Activated CD4-positive, alpha-beta T cell treated with anti-CD3 and anti-CD28 coated beads, Interleukin-2, amount 50 U/mL, for 48 hours (primary cell): ENCODE measurements around the gene ADRB1.

ENCODE experiments used
- DNase-seq, 2 experiments: peaks; one replicate each; pipeline ENCODE4 v3.0.0-alpha.2; 2020

Gene ADRB1

GRCh38 chr10:114026189-114027040 lies 17.3 kb upstream of the ADRB1 start:
- DNase-seq: no peak

GRCh38 chr10:114027041-114027394 lies 16.6 kb upstream of the ADRB1 start:
- DNase-seq: no peak

DNA sequence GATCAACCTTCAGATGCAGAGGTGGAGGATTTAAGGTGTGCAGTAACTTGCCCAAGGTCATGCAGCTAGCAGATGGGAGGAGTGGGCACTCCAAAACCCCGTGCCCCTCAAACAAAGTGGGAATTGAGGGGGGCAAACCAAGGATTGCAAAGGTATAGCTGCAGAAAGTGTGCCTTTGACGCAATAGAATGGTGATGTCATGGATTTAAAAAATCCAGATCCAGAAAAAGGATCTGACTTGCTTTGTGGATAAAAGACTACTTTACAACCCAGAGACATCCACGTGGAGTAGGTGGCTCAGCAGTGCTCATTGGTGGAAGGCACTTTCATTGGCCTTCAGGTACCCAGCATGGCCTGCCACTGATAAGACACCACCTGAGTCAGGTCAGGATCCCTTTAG lies 15.7 kb upstream of the ADRB1 start:
- DNase-seq: no peak

GRCh38 chr10:114028425-114028824 lies 15.2 kb upstream of the ADRB1 start:
- no peak for DNase-seq

DNA sequence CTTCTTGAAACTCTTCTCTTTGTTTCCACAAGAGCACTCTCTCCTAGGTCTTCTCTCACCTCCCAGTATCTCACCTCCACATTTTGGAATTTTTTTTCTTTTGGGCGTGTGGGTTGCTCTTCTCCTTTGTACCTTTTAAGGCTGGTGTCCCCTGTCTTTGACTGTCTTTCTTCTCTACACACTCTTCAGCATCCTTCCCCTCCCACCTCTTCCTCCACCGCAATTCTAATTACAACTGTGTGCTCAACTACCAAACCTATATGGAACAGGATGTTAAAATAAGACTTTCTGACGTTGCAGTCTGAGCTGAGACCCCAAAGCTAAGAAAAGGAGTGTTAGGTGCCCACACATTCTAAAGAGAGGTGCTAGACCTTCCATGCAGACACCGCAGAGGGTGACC lies 14.0 kb upstream of the ADRB1 start:
- DNase-seq: no peak

- DNase-seq: no peak
These were observed 13.5 kb upstream of the ADRB1 start for GRCh38 chr10:114030140-114030539.

DNA sequence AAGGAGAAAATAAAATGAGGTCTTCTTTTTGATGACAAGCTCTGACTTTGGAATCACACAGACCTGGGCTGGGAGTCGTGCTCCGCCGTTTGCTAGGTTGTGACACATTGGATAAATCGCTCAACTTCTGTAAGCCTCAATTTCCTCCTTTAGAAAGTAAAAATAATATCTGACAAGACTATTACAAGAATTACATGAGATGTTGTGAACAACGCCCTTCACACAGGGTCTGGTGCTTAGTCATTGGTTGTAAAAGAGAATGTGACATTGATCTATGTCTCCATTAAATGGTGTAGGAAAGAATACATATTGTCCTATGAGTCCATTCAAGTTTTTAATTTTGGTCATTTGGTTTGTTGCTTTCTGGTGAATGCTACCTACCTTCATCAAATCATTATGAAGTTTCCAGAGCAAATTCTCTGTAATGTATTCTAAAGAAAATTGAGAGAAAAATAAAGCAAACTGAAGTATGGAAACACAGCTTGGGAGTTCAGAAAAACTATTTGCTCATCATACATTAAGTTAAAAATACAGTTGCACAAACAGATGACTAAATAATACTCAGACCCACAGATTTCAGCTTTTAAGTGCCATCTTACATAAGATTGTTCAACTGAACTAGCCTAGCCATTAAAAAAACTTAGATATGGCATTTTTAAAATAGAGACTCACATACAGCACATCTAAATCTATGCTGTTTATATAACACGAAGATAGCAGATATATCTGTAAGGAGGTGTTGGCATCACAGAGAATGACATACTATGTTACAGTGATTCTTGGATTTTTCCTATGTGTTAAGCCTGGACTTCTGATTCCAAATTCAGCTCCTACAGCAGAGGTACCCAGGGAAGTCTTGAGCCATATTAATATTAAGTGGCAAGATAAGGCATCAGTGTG lies 12.3 kb upstream of the ADRB1 start:
- DNase-seq: no peak

- DNase-seq: no peak
These were observed 10.1 kb upstream of the ADRB1 start for GRCh38 chr10:114033566-114033965.

GRCh38 chr10:114034923-114035645 lies 8.6 kb upstream of the ADRB1 start:
- no peak for DNase-seq

- no peak for DNase-seq
These were observed 7.9 kb upstream of the ADRB1 start for GRCh38 chr10:114035791-114036190.

DNA sequence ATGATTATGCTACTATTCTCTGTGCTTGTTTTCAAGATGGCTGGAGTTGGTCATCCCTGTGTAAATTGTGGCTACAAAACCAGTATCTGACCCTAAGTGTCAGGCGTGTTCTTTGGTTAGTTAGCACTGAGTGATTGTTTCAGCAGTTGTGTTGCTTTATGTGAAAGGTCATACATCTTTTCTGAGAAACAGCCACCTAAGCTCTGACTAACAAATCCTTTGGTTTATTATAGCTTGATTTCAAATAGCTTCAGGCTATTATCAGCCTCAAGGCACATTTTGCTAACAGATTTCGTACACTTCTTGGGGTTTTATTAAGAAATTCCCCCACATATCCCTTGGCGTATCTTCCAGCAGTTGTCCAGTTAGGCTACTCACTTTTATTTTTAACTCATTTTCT lies 4.8 kb upstream of the ADRB1 start:
- DNase-seq: no peak

GRCh38 chr10:114041166-114041565 lies 2.5 kb upstream of the ADRB1 start:
- DNase-seq: no peak

DNA sequence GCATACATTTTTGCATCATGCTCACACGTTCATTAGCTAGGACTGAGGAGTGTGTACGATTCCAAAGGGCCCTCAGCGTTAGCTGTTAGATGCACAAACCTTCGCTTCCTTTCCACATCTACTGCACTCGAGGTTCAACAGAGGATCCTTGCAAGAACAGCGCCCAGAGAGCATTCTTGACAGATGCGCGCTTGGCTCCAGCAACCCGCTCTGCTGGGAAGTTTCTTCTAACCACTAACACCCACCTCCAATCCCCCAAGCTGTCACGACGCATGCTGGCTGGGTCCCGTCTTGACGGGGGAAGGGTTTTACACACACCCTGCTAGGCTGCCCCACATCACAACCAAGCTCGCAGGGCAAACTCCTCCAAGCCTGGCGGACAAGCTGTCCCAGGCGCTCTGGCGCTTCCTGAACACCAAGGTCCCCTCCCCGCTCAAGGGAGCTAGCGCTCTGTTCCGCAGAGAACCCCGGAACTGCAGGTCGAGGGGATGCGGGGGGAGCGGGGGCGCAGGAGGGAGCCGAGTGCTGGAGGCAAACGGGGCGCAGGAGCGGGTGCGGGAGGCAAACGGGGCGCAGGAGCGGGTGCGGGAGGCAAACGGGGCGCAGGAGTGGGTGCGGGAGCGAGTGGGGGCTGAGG lies 653 bp upstream of the ADRB1 start:
- peak; percentile 6 to 20 for DNase-seq

DNA sequence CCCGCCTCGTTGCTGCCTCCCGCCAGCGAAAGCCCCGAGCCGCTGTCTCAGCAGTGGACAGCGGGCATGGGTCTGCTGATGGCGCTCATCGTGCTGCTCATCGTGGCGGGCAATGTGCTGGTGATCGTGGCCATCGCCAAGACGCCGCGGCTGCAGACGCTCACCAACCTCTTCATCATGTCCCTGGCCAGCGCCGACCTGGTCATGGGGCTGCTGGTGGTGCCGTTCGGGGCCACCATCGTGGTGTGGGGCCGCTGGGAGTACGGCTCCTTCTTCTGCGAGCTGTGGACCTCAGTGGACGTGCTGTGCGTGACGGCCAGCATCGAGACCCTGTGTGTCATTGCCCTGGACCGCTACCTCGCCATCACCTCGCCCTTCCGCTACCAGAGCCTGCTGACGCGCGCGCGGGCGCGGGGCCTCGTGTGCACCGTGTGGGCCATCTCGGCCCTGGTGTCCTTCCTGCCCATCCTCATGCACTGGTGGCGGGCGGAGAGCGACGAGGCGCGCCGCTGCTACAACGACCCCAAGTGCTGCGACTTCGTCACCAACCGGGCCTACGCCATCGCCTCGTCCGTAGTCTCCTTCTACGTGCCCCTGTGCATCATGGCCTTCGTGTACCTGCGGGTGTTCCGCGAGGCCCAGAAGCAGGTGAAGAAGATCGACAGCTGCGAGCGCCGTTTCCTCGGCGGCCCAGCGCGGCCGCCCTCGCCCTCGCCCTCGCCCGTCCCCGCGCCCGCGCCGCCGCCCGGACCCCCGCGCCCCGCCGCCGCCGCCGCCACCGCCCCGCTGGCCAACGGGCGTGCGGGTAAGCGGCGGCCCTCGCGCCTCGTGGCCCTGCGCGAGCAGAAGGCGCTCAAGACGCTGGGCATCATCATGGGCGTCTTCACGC lies 825 bp downstream of the ADRB1 start:
- DNase-seq: peak in 1 of 2 experiments; percentile 3

- peak; percentile 10 to 12 for DNase-seq
These were observed 1.7 kb downstream of the ADRB1 start for GRCh38 chr10:114045136-114046086.

DNA sequence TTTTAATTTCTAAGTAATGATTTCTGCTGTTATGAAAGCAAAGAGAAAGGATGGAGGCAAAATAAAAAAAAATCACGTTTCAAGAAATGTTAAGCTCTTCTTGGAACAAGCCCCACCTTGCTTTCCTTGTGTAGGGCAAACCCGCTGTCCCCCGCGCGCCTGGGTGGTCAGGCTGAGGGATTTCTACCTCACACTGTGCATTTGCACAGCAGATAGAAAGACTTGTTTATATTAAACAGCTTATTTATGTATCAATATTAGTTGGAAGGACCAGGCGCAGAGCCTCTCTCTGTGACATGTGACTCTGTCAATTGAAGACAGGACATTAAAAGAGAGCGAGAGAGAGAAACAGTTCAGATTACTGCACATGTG lies 2.4 kb downstream of the ADRB1 start:
- DNase-seq: no peak

DNA sequence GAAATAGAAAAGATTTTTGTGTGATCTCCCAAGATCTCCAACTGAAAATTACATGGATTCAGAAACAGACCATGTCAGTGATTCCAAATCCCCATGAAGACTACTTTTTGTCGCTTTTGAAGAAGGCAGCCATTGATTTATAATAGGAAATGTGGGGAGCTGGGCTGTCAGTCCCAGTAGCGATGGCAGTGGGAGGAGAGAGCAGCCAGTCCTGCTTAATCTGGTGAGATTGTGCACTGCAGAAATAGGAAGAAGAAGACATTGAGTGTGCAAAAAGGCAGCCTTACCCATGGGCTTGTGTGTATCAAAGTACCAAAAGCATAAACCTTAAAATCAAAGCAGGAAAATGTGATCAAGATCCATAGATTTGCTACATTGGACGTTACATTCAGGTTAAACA lies 4.8 kb downstream of the ADRB1 start:
- no peak for DNase-seq

- no peak for DNase-seq
These were observed 8.0 kb downstream of the ADRB1 start for GRCh38 chr10:114051714-114052113.

GRCh38 chr10:114052255-114052654 lies 8.6 kb downstream of the ADRB1 start:
- DNase-seq: no peak

DNA sequence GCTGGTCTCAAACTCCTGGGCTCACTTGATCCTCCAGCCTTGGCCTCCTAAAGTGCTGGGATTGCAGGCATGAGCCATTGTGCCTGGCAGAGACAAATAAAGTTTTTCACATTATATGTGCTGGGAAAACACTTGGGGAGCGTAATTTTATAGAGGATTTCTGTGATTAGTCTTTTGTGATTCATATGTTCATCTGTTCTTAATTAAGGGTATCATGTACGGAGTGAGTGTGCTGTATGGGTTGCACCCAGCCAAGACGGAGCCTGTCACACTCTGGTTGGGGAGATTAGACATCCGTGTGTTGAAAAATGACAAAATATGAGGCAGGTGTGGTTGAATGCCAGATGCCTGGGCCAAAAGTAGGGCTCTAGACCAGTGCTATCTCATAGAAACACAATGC lies 10.3 kb downstream of the ADRB1 start:
- no peak for DNase-seq

DNA sequence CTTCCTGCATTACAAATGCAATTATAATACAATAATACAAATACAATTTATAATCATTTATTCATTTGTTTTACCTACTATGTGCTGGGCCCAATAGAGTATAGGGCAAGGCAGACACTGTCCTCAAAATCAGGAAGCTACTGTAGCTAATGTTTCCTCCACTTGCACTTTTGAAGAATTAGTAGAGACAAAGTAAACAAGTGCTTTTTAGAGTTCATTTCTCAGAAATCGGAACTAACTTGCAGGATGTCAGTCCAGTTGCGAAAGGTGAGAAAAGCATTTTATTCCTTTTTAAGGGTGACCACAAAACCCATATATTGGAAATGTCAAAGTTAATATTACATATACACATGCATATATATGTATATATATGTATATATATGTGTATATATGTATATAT lies 14.2 kb downstream of the ADRB1 start:
- no peak for DNase-seq
